ENCODE data around the gene LMAN1L.

GRCh38 chr15:74788683-74789151 is 23.9 kb upstream of the LMAN1L start:
- TF ChIP-seq CTCF (IDR thresholded peaks at IDR 0.05) = no peak
- no peak for TF ChIP-seq POLR2A (IDR thresholded peaks at IDR 0.05)
- no peak for TF ChIP-seq EP300 (IDR thresholded peaks at IDR 0.05)

All from upper lobe of left lung (tissue), 4 donors.